ENCODE measurements around the gene RALA. TPM values are rescaled to one million over a fixed set of nuclear protein-coding genes. Genes with fewer than 3 reads are reported as not detected.
A peak's percentile ranks its signal among the peaks of the same experiment; 100 is the strongest.

RALA gene
- total RNA-seq, 6 experiments from 2014 or later = 7.5 to 13.8 (median 12.4) TPM

DNA sequence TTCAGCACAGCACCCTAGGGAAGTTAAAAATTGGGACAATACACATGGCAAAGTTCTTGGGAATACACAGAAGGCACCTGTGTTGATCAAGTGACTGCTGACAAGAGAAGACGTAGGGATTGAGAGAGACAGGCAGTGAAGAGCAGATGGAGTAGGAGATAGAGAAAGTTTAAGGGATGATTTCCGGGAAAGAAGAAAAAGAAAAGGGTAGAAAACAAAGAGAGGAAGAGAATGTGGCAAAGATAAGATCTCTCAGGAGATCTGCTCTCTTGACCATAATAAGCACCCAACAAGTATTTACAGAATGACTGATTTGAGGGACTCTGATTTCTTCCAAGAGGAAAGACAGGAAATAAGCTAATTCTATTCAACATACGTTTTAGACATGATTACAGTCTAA is 15.1 kb upstream of the RALA start:
- Histone ChIP-seq H3K27me3 (no peaks in the 10 kb centered on the region), H3K9me3 (no peaks in the 10 kb centered on the region), H3K4me3 (no peak overlapping the region), H3K36me3 (no peaks in the 10 kb centered on the region), H3K27ac (no peak overlapping the region), H3K4me1 (no peaks in the 10 kb centered on the region)
- DNase-seq = no peak
- WGBS (ENCODE audit: insufficient coverage, low coverage, low lambda C conversion rate, missing lambda C conversion rate) = 41% methylated on average over 3 of the region's 3 CpGs
- TF ChIP-seq POLR2A (IDR thresholded peaks at IDR 0.05) = no peak
- TF ChIP-seq, protein P1, sequence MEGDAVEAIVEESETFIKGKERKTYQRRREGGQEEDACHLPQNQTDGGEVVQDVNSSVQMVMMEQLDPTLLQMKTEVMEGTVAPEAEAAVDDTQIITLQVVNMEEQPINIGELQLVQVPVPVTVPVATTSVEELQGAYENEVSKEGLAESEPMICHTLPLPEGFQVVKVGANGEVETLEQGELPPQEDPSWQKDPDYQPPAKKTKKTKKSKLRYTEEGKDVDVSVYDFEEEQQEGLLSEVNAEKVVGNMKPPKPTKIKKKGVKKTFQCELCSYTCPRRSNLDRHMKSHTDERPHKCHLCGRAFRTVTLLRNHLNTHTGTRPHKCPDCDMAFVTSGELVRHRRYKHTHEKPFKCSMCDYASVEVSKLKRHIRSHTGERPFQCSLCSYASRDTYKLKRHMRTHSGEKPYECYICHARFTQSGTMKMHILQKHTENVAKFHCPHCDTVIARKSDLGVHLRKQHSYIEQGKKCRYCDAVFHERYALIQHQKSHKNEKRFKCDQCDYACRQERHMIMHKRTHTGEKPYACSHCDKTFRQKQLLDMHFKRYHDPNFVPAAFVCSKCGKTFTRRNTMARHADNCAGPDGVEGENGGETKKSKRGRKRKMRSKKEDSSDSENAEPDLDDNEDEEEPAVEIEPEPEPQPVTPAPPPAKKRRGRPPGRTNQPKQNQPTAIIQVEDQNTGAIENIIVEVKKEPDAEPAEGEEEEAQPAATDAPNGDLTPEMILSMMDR (IDR thresholded peaks at IDR 0.05) = no peak
- ATAC-seq = no peak
- intact Hi-C loops (cut with DNase I) = no loop called here

DNA sequence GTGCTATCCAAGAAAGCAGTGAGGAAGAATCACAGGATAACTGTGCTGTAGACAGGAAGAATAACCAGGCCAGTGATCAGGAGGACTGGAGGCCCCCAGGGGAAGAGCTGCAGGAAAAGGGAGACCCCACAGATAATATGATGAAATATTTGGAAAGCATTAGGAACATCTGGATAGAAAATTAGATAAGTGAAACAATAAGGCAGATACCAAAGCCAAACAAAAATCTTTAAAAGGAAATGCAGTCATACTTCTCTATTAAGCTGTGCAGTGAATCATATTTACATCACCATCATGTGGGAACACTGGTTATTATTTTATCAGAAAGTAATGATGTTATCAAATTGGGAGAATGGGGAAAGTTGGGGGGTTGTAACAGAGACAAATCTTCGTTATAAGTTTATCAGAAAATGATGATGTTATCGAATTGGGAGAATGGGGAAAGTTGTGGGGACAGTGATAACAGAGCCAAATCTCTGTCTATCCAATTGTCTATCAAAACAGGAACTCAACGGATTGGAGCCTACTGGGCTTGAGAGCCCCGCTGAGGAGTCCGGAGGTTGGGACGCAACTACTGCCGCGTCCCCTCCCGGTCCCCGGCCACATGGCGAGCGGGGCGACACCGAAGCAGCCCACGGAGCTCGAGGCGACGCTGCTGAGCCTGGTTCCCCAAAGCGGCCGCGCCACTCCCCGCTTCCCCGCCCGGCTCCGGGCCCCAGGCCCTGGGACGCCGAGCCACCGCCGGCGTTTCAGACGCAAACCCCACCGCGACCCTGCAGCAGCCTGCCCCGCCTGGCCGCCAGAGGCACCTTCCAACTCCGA is 14.0 kb upstream of the RALA start:
- Histone ChIP-seq H3K27me3 (no peaks in the 10 kb centered on the region), H3K4me3 (peak overlapping the region in 1 of 3 donors; percentile 22), H3K9me3 (no peaks in the 10 kb centered on the region), H3K27ac (peak overlapping the region; percentile 30 to 36 (median 30)), H3K4me1 (no peaks in the 10 kb centered on the region), H3K36me3 (no peaks in the 10 kb centered on the region)
- 10% methylated on average over 12 of the region's 36 CpGs for WGBS (ENCODE audit: insufficient coverage, low coverage, low lambda C conversion rate, missing lambda C conversion rate)
- intact Hi-C loops (cut with DNase I) = no loop called here
- TF ChIP-seq, protein P1 (IDR thresholded peaks at IDR 0.05) = no peak
- no peak for TF ChIP-seq POLR2A (IDR thresholded peaks at IDR 0.05)
- peak in 1 of 3 donors; percentile 35 for DNase-seq
- ATAC-seq = peak; percentile 38 to 74 (median 64)

DNA sequence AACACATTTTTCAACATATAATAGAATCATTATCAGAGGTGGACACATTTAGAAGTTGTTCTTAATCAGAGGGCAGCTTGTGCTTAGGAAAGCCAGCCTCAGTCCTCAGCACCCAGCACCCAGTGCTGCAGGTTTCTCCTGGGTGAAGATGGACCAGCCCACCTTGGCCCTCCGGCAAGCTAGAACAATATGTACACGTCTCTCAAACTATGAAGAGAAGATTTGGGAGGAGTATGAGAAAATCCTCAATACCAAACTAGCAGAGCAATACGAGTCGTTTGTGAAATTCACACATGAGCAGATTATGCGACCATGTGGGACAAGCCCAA is 13.5 kb upstream of the RALA start:
- intact Hi-C loops (cut with DNase I) = no loop called here

DNA sequence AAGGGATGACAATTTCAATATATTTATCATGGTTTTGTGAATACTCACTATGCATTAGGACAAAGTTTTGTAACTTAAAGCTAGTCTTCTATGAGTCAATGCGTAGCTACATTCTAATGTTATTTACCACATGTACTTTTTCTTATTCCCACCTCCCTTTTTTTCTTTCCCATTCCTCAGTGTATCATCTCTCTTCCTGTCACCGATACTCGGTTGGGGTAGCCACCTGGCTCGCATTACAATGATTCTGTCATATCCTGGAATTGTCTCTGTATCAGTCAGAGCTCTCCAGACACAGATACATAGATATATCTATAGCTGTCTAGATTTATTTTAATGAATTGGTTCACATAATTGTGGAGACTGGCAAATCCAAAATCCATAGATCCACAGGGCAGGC is 9.8 kb upstream of the RALA start:
- WGBS (ENCODE audit: insufficient coverage, low coverage, low lambda C conversion rate, missing lambda C conversion rate) = 73% methylated on average over 4 of the region's 4 CpGs
- no peaks in the 10 kb centered on the region for H3K27me3 ChIP-seq
- H3K4me3 ChIP-seq = no peak overlapping the region
- intact Hi-C loops (cut with DNase I) = no loop called here
- H3K36me3 ChIP-seq = no peaks in the 10 kb centered on the region
- DNase-seq (no peak), ATAC-seq (no peak)
- no peaks in the 10 kb centered on the region for H3K4me1 ChIP-seq
- no peak overlapping the region for H3K27ac ChIP-seq
- TF ChIP-seq POLR2A (IDR thresholded peaks at IDR 0.05) = no peak
- TF ChIP-seq, protein P1 (IDR thresholded peaks at IDR 0.05) = no peak
- H3K9me3 ChIP-seq = no peaks in the 10 kb centered on the region

More for the DNA sequence above, 13.5 kb upstream of the RALA start:
- no peak for TF ChIP-seq POLR2A (IDR thresholded peaks at IDR 0.05)
- TF ChIP-seq, protein P1 (IDR thresholded peaks at IDR 0.05) = no peak
- no peaks in the 10 kb centered on the region for H3K4me1 ChIP-seq
- no peaks in the 10 kb centered on the region for H3K9me3 ChIP-seq
- 75% methylated on average over 5 of the region's 5 CpGs for WGBS (ENCODE audit: insufficient coverage, low coverage, low lambda C conversion rate, missing lambda C conversion rate)
- ATAC-seq (no peak), DNase-seq (no peak)
- H3K36me3 ChIP-seq = no peaks in the 10 kb centered on the region
- no peak overlapping the region for H3K4me3 ChIP-seq
- H3K27me3 ChIP-seq = no peaks in the 10 kb centered on the region
- peak overlapping the region; percentile 30 to 36 (median 30) for H3K27ac ChIP-seq
